ENCODE results near the gene STAB1. TPM values are rescaled to one million over a fixed set of nuclear protein-coding genes. Genes with fewer than 3 reads are reported as not detected.

STAB1 gene
- total and polyA plus RNA-seq, 2 experiments from 2014 or later: 3.0 to 4.6 TPM

GRCh38 chr3:52519445-52520140, 24.5 kb downstream of the STAB1 start:
- Histone ChIP-seq H3K4me2 (no peak overlapping the region), H4K20me1 (ENCODE audit: insufficient read depth, poor library complexity, severe bottlenecking) (no peaks in the 10 kb centered on the region), H3K27ac (no peak overlapping the region), H2AFZ (no peak overlapping the region), H3K4me3 (no peak overlapping the region), H3K79me2 (no peaks in the 10 kb centered on the region), H3K27me3 (no peaks in the 10 kb centered on the region), H3K4me1 (ENCODE audit: insufficient read depth) (no peaks in the 10 kb centered on the region), H3K36me3 (replicated peaks; ENCODE audit: insufficient read depth, low read depth) (no peaks in the 10 kb centered on the region), H3K9me2 (replicated peaks; ENCODE audit: insufficient read depth) (no peaks in the 10 kb centered on the region), H3K9me3 (ENCODE audit: low read depth) (no peaks in the 10 kb centered on the region)
- WGBS (ENCODE audit: low lambda C conversion rate, missing lambda C conversion rate): 89% methylated on average over 22 of the region's 22 CpGs
- TF ChIP-seq EZH2phosphoT487 (IDR thresholded peaks at IDR 0.05; ENCODE audit: low read depth, severe bottlenecking, unreplicated experiment): no peak
- no peak for DNase-seq (ENCODE audit: low spot score)

- Histone ChIP-seq H3K4me1 (ENCODE audit: insufficient read depth) (no peaks in the 10 kb centered on the region), H3K27ac (no peak overlapping the region), H3K9me2 (replicated peaks; ENCODE audit: insufficient read depth) (no peaks in the 10 kb centered on the region), H4K20me1 (ENCODE audit: insufficient read depth, poor library complexity, severe bottlenecking) (no peaks in the 10 kb centered on the region), H2AFZ (no peak overlapping the region), H3K79me2 (no peaks in the 10 kb centered on the region), H3K36me3 (replicated peaks; ENCODE audit: insufficient read depth, low read depth) (no peaks in the 10 kb centered on the region), H3K9me3 (ENCODE audit: low read depth) (no peaks in the 10 kb centered on the region), H3K27me3 (no peaks in the 10 kb centered on the region), H3K4me2 (no peak overlapping the region), H3K4me3 (no peak overlapping the region)
- TF ChIP-seq CTCF (IDR thresholded peaks at IDR 0.05; ENCODE audit: poor library complexity): no peak
- TF ChIP-seq EZH2 (IDR thresholded peaks at IDR 0.05; ENCODE audit: borderline replicate concordance): no peak
- TF ChIP-seq EZH2phosphoT487 (IDR thresholded peaks at IDR 0.05; ENCODE audit: low read depth, severe bottlenecking, unreplicated experiment): no peak
- no peak for DNase-seq (ENCODE audit: low spot score)
- WGBS (ENCODE audit: low lambda C conversion rate, missing lambda C conversion rate): 91% methylated on average over 14 of the region's 14 CpGs
Measured at GRCh38 chr3:52520141-52520667, 25.1 kb downstream of the STAB1 start.

GRCh38 chr3:52520716-52521487, 25.8 kb downstream of the STAB1 start:
- Histone ChIP-seq H3K4me3 (no peak overlapping the region), H2AFZ (no peak overlapping the region), H3K9me2 (replicated peaks; ENCODE audit: insufficient read depth) (no peaks in the 10 kb centered on the region), H3K4me1 (ENCODE audit: insufficient read depth) (no peaks in the 10 kb centered on the region), H3K27me3 (no peaks in the 10 kb centered on the region), H3K79me2 (no peaks in the 10 kb centered on the region), H3K36me3 (replicated peaks; ENCODE audit: insufficient read depth, low read depth) (no peaks in the 10 kb centered on the region), H4K20me1 (ENCODE audit: insufficient read depth, poor library complexity, severe bottlenecking) (no peaks in the 10 kb centered on the region), H3K9me3 (ENCODE audit: low read depth) (no peaks in the 10 kb centered on the region), H3K27ac (no peak overlapping the region), H3K4me2 (no peak overlapping the region)
- DNase-seq (ENCODE audit: low spot score): no peak
- TF ChIP-seq CTCF (IDR thresholded peaks at IDR 0.05; ENCODE audit: poor library complexity): no peak
- no peak for TF ChIP-seq EZH2 (IDR thresholded peaks at IDR 0.05; ENCODE audit: borderline replicate concordance)
- TF ChIP-seq EZH2phosphoT487 (IDR thresholded peaks at IDR 0.05; ENCODE audit: low read depth, severe bottlenecking, unreplicated experiment): no peak
- WGBS (ENCODE audit: low lambda C conversion rate, missing lambda C conversion rate): 94% methylated on average over 19 of the region's 20 CpGs

- TF ChIP-seq CTCF (IDR thresholded peaks at IDR 0.05; ENCODE audit: poor library complexity) (no peak), EZH2phosphoT487 (IDR thresholded peaks at IDR 0.05; ENCODE audit: low read depth, severe bottlenecking, unreplicated experiment) (no peak), EZH2 (IDR thresholded peaks at IDR 0.05; ENCODE audit: borderline replicate concordance) (no peak)
- H3K36me3 ChIP-seq (replicated peaks; ENCODE audit: insufficient read depth, low read depth): no peaks in the 10 kb centered on the region
- 92% methylated on average over 8 of the region's 8 CpGs for WGBS (ENCODE audit: low lambda C conversion rate, missing lambda C conversion rate)
Measured at GRCh38 chr3:52521488-52521824, 26.3 kb downstream of the STAB1 start.

More at GRCh38 chr3:52521488-52521824, 26.3 kb downstream of the STAB1 start:
- H3K4me1 ChIP-seq (ENCODE audit: insufficient read depth): peaks cover 5% of the 10 kb centered on the region
- H3K4me3 ChIP-seq: no peak overlapping the region
- DNase-seq (ENCODE audit: low spot score): no peak
- no peak overlapping the region for H3K4me2 ChIP-seq
- no peaks in the 10 kb centered on the region for H3K79me2 ChIP-seq
- no peak overlapping the region for H3K27ac ChIP-seq
- H4K20me1 ChIP-seq (ENCODE audit: insufficient read depth, poor library complexity, severe bottlenecking): no peaks in the 10 kb centered on the region
- no peaks in the 10 kb centered on the region for H3K9me3 ChIP-seq (ENCODE audit: low read depth)
- H3K27me3 ChIP-seq: no peaks in the 10 kb centered on the region
- no peak overlapping the region for H2AFZ ChIP-seq
- no peaks in the 10 kb centered on the region for H3K9me2 ChIP-seq (replicated peaks; ENCODE audit: insufficient read depth)
